GM19372 (cell line): ENCODE results near the gene SLC6A11.

ENCODE experiments used
- ATAC-seq: cut with Tn5 transposase; IDR thresholded peaks from one replicate; pipeline ENCODE4 v1.9.1; 2021; ENCODE audit warnings: mild to moderate bottlenecking, low read depth, moderate library complexity; ENCODE audit not compliant: unreplicated experiment

The SLC6A11 gene

DNA sequence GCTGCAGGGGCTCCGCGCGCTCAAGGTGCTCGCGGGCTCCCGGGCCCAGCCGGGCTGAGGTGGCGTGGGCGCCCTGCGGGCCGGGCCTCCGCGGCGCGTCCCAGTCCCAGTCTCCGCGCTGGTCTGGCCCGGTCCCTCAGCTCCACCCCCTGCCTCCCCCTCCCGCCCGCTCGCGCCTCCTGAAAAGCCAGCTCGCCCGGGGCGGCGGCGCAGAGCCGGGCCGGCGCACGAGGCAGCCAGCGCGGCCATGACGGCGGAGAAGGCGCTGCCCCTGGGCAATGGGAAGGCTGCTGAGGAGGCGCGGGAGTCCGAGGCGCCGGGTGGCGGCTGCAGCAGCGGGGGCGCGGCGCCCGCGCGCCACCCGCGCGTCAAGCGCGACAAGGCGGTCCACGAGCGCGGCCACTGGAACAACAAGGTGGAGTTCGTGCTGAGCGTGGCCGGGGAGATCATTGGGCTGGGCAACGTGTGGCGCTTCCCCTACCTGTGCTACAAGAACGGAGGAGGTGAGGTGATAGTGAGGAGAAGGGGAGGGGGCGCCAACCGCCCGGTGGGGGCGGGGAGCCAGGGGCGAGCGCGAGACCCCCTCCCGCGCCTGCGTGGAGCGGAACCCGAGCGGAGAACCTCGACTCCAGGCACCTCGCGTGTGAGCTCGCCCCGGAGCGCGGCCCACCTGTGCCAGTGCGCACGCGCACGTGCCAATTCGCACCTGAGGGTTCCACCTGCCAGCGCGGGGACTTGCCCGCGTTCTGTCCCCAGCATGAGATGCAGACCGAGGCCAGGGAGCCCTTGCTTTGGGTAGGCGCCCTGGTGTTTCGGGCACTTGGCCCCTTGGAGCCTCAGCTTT lies at the start of gene SLC6A11:
SLC6A11 (plus strand) TSS at position 210 of the 844 bp plus-strand sequence; CDS start at position 248, 38 bp downstream.
- ATAC-seq, result no peak

DNA sequence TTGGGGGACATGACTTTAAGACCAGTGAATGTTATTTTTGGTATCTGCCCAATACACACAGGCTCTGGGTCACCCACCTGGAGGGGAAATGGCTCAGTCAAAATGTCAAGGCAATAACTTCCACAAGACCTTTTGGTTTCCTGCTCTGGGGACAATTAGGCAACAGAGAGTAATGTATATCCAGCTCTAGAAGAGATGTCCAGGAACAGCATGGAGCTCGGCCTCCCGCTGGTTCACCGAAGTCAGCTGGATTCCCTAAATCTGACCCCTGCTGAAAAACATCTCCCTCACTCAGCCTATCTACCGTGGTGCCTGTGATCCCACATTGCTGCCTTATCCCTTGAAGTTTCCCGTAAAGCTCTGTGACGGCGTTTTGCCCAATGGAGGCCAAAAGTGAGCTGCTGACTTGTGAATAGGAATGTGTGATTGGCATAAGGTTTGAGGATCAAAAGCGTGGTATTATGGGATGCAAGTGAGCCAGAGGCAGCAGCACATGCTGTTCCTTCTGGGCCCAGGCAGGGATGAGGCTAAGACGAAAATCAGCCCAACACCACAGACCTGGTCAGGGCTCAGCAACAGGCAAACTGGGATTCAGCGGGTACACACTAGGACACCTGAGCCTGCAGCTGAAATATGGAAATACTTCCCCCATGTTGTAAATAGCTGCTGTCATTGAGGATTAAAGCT lies 47.2 kb upstream of the SLC6A11 start:
- no peak for ATAC-seq

DNA sequence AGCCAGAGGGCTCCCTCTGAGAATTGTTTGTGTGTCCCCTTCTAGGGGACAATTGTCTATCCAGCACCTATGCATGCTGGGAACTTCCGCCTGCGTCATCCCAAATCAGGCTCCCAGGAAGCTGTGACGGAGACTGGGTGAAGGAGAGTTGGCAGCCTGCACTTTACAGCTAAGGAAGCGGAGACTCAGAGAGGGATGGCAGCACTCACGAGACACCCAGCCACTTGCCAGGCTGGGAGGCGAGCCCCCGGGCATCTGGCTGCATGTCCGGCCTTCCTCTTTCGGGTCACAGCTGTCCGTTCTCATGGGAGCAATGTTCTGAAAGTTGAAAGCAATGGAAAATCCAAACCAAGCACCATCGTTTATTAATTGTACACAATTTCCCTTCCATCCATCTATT lies 45.5 kb upstream of the SLC6A11 start:
- no peak for ATAC-seq

DNA sequence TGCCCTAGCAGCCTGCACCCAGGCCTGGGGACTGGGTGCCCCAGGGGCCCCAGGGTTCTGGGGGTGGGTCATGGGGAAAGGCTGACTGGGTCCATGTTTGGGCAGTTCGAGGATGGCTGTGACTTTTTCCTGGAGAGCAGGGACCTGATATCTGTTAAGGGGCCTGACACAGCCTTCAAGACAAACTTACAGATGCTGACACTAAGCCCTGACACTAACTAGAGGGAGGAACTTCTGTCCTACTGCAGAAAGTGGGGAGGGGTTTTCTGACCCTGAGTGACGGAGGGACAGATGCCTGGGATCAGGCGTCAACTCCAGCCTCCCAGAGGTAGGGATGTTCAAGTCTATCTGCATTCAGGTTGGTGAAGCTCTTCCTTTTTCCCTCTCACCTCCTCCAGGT lies 45.0 kb upstream of the SLC6A11 start:
- ATAC-seq, result no peak

DNA sequence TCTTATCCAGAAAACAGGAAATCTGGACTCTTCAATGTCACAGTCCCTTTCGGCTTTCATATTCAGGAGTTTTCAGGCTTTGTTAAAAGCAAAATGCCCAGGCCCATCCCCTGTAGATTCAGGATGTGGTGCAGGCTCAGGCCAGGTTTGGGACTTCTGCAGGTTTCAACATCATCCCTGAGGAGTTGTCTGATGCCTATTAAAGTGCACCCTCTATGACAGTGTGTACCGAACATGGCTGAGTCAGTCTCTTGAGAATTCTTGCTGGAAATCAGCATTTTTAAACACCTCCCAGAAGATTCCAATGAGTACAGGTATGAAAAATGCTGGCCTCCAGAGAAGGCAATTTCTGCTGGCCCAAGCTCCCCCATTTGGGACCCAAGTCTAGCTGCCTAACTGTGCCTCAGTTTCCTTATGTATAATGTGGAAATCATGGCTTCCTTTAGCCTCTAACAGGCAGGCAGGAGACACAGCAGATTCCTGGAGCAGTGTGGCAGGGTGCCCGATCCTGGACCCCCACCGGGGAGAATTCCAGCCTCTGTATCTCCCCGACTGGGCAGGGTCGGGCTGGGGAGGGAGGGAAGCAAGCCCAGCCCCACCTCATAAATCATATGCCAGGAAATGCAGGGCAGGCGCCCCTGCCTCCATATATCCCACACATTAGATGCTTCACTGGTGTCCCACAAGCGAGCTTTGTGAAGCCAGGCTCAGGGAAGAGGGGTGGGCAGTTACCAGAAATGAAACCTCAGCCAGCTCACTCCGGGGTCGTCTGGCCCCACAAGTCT lies 44.4 kb upstream of the SLC6A11 start:
- no peak for ATAC-seq

DNA sequence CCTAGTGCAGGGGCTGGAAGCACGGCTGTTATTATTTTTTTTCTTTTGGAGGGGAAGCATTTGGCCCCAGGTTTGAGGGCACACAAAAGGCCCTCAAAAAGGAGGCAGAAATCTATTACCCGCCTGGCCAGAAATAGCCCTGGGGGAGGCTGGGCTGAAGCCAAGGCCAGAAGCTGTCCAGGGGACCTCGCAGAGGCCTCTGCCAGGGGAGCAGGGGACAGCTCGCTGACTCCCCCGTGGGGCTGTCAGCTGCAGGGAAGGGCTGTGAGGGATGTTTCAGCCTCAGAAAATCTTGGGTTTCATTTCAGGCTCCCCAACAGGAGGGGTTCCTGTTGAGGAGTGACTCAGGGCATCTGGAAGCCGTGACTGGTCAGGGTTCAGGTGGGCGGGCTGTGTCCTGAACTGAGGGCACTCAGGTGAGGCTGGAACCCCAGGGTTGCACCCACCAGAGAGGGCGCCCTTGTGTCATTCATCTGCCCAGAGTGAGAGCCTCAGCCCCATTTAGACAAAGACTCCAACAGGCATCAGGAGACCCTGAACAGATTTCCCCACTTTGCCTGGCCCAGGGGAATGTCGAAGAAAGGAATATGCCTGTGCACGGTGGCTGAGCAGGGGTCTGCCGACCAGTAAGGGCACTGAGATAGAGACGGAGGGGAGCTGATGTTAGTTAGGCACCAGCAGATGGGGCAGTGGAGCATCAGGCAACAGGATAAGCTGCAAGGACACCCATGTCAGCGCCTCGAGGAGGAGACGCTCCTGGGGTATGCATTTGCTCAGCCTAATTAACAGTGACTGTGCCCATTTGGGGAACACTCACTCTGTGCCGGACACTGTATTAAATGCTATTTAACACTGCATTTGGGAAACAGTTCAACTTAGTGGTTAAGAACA lies 43.5 kb upstream of the SLC6A11 start:
- no peak for ATAC-seq

DNA sequence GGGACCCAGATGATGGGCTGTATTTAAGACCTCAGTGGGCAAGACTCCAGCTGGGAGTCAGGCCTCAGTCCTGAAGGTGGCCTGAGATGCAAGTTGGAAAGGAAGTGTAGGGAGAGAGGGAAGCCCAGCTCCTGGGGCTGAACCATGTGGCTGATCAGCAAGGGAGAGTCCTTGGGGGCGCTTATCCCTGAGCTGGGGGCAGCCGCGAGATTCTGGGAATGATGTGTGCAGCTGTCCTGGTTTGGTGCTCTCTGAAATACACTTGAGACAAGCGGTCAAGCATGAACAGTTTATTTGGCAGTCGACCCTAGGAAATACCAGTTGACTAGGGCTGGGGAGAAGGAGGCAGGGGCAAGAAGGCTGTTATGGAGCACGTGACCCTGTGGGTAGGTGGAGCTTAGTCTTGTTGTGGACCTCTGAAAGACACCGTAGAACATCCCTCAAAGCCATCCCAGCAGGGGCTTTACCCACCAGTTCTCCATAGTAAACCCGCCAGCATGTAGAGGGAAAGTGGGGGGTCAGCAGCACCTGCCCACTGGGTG lies 41.8 kb upstream of the SLC6A11 start:
- no peak for ATAC-seq

DNA sequence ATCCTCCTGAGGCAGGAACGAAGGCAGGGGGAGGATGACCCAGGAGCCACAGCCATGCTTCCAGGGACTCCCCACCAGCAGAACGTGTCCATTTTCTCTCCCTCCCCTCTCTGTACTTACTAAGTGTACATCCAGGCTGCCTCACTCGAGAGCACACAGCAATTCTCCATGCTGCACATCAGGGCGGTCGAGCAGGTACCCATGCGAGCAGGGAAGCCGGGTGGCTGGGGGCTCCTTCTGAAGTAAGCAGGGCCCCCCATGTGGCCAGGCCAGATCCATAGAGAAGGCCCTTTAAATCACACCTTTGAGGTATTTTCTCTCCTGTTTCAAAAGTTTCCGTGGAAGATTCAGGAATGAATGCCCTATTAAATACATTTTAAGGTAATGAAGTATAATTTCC lies 41.2 kb upstream of the SLC6A11 start:
- no peak for ATAC-seq

DNA sequence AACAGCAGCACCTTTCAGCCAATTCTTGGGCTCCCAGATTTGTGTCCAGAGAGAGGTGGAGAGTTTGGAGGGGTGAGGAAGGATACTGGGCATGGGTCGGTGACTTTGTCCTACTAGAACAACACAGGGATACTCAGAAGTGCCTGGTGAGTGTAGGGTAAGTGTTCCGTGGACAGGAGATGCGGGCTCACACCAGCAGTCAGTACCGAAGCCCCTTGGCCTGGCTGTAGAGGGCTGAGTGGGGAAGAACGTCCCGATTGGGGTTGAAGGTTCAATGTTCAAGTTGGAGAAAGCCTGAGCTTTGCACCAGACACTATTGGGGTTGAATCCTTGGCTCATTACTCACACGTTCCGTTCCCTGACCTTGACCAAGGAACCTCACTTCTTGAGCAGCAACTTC lies 40.8 kb upstream of the SLC6A11 start:
- no peak for ATAC-seq

DNA sequence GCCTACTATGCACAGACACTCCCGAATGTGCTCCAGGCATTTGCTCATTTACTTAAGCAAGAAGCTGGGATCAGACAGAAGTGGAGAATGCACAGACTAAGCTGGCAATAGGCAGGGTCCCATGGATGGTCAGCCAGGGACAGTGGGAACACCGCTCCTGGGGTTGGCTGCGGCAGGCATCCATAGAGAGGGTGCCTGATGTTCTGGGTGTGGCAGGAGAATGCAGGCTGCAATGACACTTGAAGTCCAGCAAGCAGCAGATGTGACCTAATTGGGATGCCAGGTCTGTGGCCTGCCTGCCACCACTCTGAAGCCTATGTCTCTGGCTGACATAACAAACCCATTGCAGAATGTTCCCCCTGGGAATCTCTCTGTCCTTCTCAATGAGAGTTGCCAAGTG lies 40.2 kb upstream of the SLC6A11 start:
- no peak for ATAC-seq

DNA sequence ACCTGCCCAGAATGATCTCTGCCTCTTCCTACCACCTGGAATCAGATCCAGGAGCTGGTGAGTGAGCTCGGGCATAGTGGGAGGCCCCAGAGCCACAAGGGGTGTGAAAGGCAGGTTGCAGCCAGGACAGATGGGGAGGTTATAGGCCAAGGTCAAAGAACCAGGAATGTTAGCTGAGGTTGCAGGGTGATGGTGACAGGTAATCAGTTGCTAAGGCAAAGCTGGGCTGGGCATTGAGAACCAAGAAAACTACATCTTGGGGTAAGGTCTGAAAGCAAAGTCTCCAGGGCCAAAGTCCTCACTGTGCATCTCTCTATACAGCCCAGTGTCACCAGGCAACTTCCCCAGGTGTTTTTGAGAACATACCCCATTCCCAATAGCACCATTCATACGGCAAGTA lies 38.4 kb upstream of the SLC6A11 start:
- no peak for ATAC-seq

DNA sequence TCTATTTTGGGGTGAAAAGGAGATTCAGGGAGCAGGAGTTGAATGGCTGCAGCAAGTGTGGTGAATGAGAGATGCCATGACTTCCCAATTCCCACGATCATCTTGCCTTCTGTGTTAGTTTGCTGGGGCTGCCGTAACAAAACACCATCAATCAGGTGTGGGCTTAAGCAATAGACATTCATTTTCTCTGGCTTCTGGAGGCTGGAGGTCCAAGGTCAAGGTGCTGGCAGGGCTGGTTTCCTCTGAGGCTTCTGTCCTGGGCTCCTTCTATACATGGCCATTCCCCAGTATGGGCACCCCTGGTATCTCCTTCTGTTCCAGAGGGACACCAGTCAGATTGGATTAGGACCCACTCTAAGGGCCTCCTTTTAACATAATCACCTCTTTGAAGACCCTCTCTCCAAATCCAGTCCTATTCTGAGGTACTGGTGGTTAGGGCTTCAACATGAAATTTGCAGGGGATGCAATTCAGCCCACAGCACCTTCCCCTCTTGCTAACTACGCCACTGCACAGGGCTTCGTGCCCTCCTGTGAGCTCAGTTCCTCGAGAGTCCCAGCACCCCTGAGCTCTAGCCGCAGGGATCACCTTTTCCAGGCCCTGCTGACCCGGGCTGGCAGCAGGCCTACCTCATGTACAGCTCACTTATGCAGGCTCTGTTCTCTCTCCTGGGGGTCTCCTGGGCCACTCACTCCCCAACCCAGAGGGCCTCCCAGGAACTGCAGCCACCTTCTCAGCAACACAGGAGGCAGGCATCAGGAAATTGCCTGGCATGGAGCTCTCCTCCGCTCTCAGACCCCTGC lies 37.3 kb upstream of the SLC6A11 start:
- no peak for ATAC-seq

DNA sequence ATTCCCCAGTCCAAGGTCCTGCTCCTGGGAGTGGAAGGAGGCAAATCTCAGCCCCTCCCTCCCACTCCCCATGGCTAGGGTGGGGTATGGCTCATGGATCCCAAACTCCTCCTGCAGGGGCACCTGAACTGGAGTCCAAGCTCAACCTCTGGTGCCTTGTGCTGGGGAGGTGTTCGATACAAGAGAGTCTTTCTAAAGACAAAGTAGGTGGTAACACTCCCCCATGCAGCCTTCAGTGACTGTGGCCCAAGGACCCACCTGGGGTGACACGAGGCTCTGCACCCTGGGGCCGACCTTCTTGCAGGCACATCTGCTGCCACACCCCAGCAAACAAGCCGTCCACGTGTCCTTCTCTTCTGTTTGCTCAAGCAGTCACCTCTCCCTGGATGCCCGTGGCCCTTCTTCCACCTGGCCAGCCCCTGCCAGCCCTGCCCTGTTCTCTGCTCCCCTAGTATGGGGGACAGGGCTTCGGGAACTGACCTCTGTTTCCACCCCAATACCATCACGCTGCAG lies 36.7 kb upstream of the SLC6A11 start:
- ATAC-seq, result no peak

DNA sequence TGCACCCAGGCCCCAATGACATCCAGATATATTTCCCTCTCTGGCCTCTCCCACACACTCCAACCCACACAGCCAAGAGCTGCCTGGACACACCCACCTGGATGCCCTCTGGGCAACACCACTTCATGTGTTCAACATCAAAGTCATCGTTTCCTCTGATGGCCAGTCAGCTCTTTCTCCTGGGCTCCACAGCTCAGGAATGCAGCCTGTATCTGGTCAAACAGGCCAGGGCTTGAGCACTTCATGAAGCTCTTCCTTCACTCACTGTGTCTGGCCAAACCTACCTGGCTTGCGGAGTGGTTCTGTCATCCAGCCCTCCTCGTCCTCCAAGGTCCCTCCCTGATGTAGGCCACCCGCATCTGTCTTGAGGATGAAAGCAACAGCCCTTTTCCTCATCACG lies 35.8 kb upstream of the SLC6A11 start:
- no peak for ATAC-seq

DNA sequence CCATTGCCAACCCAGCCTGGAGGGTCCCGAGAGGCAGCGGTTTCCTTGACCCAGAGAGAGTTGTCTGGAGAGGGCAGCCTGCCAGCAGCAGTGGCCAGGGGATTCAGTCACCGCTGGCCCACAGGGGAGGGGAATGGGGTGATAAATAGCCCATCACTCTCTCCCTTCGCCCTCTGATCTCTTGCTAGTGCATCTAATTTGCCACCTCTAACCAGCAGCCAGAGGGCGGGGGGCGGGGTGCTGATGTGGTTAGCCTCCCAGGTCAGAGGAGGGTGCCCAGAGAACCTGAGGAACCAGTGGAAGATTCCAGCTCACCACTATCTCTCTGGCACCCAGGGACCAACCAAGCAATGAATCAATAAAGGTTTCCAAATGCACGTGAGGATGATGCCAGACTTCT lies 35.1 kb upstream of the SLC6A11 start:
- ATAC-seq, result no peak

DNA sequence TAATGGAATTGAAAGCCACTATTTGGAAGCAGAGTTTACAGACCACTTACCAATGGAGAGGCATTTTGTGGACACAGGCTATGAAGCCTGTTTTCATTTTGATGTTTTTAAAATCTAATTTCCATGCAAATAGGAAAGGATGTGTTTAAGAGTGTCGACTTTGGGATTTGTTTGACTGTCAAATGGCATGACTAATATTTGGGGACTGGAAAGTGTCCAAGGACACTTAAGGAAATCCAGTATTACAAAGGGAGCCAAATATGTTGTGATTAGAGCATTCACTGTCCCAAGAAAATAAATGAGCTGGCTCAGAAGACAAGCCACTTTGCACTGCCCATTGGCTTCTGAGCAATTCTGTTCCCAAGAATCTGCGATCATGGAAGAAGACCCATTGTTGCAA lies 34.0 kb upstream of the SLC6A11 start:
- ATAC-seq, result no peak

DNA sequence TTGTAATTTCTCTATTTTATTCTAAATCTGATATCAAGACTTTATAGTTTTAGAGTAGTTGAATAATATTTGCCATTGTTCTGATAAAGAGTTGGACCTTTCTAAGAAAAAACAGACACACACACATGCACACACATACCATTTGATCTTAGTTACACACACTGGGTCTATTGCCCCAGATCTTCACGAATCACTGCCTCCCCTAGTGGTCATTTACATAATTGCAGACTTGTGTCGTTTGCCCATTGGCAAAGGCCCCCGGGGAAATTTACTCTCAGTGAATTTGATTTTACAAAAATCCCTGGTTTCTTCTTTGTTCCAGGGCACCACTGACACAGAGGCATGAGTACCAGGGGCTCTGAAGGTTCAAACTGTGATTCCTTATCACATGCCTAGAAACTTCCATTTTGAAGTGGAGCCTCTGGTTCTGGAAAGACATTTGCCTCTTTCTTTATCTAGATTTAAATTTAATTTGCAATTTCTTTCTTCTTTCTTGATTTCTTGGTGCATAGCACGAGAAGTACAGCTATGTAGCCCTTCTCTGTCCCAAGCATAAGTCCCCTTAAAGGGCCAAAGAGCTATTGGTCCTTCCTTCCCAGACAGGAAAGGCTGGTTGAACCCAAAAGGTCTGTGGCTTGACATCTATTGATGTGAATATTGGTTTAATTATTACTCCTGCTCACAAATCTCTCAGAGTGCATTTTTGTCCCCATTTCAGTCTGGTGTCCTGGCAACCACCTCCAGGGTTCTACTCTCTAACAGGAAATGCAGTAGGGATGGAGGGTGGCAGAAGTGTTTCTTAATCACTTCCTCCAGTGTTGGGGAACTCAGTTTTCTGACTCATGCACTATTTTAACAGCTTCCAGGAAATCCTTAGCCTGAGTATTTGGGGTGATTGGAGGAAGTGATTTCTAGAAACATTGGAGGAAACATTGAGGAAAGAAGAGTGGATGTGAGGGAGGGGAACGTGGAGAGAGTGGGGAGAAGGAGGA lies 32.4 kb upstream of the SLC6A11 start:
- no peak for ATAC-seq

DNA sequence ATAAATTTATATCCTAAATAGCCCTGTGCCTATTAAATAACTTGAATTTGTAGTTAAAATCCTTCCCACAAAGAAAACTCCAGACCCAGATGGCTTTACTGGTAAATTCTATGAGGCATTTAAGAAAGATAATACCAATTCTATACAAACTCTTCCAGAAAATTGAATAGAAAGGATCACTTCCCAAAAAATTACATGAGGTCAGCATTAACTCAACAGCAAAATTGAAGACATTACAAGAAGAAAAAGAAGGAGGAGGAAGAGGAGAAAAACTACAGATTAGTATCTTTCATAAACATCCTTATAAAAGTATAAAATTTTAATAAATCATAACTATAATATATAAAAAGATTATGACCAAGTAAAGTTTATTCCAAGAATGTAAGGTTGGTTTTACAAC lies 29.4 kb upstream of the SLC6A11 start:
- ATAC-seq, result no peak
